Measurements from ENCODE around the gene C1QTNF9. TPM values are rescaled to one million over a fixed set of nuclear protein-coding genes. Genes with fewer than 3 reads are reported as not detected.
"Not testable (repeated sequence)": the region's sequence is repeated elsewhere in the genome, so short reads cannot be mapped to it uniquely, and the experiment has no call there.

C1QTNF9 gene
- total RNA-seq, 1 experiment from 2014 or later = 0.61 TPM

DNA sequence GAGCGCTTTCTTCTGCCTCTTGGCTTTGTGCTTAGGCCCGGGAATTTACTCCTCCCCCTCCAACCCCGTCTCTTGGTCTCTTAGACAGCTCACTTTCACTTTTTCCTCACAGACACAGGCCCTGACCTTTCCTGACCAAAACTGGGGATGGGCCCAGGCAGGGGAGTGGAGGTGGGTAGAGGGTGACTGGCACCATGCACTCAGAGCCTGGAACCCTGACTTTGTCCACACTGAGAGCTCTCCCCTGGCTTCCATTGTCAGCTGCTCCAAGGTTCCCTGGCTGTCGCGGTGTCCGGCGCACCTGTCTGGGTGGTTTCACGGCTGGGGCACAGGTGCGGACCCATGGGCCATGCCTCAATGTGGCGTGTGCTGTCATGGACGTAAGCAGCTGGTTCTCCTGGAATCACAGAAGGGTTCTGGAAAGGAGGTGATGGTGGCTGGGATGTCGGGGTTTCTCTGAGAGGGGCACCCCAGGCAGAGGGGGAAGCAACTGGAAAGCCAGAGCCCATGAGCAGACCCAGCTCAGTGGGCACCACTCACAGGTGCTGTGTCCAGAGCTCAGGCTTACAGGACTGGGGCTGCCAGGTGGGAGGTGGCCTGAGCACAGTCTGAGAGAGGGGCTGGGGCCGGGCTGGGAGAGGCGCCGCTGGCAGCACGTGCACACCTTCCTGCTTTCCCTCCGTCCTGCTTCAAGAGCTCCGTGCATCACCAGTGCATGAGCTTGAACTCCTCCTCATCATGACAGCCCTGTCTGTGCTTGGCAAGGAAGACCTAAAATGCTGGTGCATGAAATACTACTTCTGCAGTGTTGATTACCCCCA, 28.0 kb upstream of the C1QTNF9 start:
- no peak for DNase-seq (ENCODE audit: low spot score)

- DNase-seq (ENCODE audit: low spot score) = no peak
These were observed 27.1 kb upstream of the C1QTNF9 start for GRCh38 chr13:24282256-24282655.

GRCh38 chr13:24284889-24285565, 24.4 kb upstream of the C1QTNF9 start:
- no peak for DNase-seq (ENCODE audit: low spot score)

DNA sequence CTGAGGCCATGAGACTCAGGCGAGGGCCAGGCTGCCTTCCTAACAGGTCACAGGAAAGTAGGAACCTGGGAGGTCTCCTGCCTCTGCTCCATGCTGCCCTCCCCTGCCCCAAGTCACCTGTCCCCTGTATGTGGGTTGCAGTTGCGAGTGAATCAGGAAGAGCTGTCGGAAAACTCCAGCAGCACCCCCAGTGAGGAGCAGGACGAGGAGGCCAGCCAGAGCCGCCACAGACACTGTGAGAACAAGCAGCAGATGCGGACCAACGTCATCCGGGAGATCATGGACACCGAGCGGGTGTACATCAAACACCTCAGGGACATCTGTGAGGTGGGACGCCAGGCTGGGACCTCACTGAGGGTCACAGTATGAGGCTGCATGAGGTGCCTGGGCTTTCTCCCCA, 22.8 kb upstream of the C1QTNF9 start:
- DNase-seq (ENCODE audit: low spot score) = no peak

DNA sequence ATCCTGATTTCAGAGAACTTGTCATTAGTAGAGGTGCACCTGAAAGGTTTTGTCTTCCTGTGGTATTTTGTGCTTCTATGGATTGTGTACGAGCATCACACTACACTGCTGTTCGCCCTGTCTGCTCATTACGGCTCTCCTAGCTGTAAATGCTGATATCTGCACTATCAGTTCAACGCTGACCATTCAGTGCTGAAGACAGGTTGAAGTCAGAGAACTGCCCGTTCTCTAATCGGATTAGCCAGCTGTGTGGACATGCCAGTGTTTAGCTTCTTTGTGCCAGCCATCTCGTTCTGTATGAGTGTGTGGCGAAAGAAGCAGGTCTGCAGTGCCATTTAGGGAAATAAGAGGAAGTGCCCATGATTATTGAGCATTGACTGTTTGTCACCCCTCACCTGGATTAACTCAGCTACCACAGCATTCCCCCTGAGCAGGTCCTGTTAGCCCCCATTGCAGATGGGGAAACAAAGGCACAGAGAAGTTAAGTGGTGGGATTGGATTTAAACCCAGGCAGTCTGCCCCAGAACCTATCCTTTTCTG, 21.6 kb upstream of the C1QTNF9 start:
- DNase-seq (ENCODE audit: low spot score) = no peak

- DNase-seq (ENCODE audit: low spot score) = no peak
These were observed 20.5 kb upstream of the C1QTNF9 start for GRCh38 chr13:24288870-24289269.

- no peak for DNase-seq (ENCODE audit: low spot score)
These were observed 19.0 kb upstream of the C1QTNF9 start for GRCh38 chr13:24290280-24290932.

- DNase-seq (ENCODE audit: low spot score) = no peak
These were observed 16.9 kb upstream of the C1QTNF9 start for GRCh38 chr13:24292481-24292880.

- DNase-seq (ENCODE audit: low spot score) = no peak
These were observed 15.6 kb upstream of the C1QTNF9 start for GRCh38 chr13:24293746-24294145.

GRCh38 chr13:24299488-24300114, 9.8 kb upstream of the C1QTNF9 start:
- no peak for DNase-seq (ENCODE audit: low spot score)

- peak; percentile 68 for DNase-seq (ENCODE audit: low spot score)
These were observed 7.9 kb upstream of the C1QTNF9 start for GRCh38 chr13:24301434-24301833.

- DNase-seq (ENCODE audit: low spot score) = no peak
These were observed 7.5 kb upstream of the C1QTNF9 start for GRCh38 chr13:24301911-24302310.

GRCh38 chr13:24304620-24305019, 4.8 kb upstream of the C1QTNF9 start:
- no peak for DNase-seq (ENCODE audit: low spot score)

DNA sequence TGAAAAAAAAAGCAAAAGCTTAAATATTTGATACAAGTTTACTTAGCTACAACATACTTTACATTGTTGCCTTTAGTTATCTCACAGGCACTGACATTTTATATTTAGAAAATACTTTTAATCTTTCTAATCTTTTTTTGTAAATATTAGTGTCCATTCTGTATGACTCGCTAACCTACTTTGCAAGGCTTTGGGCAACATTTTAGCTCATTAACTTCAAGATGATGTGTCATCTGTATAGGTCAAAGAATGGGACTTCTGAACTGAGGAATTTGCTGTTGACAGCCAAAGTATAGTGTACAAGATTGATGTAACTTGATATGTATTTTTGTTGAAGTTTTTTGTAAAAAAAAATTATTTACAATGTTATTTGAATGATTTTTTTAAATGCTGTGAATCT, 2.7 kb upstream of the C1QTNF9 start:
- DNase-seq (ENCODE audit: low spot score) = peak; percentile 31

DNA sequence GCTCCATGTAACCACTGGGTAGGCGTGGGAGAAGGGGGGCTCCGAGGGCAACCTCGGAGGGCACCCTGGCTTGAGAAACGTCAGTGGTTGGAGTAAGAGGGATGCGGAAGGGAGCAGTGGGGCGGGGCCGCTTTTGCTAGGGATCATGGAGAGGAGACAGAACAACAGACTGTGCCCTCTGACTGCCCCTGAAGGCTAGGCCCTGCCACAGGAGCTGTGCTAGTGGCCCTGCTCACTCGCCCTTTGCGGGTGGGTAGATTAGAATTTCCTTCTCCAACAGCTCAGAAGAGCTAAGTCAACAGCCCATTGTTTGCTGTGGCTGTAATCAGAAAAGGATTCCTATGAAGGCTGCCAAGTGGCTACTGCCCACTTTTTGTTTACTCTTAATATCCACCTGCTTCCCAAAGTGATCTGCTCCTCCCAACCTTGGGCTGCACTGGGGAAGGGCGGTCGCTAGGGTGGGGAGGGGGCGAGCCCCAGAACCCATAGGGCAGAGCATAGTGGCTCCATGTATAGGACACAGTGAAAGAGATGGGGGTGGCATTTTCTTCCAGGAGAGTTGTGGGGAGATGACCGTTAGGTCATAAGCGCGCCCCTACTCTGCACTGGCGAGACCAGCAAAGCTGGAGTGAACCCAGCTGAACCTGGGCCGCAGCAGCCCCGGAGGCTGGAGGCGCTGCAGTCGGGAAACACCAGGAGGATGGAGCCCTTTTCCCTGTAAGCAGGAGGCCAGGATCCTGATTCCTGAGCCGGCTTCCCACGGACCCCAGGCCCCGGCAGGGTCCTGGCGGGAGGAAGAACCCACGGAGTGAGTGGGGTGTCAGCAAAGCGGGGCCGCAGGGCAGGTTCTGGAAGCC, 1.9 kb upstream of the C1QTNF9 start:
- peak; percentile 91 for DNase-seq (ENCODE audit: low spot score)

DNA sequence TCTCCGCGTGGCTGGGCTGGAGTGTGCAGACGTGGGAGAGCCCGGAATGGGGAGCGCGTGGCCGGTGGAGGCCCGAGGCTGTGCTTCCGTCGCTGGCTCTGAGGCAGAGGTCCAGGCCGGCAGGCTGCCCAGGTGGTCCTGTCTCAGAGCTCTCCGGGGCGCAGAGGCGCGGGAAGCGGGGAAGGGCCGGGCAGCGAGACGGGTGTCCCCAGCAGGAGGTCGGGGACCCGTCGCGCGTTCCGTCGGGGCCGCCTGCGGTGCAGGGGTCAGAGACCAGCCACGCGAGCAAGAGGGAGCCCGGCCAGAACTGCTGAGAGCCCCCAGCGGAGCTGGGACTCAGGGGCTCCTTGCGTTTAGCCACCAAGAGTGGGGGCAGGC, 1.3 kb upstream of the C1QTNF9 start:
- no peak for DNase-seq (ENCODE audit: low spot score)

DNA sequence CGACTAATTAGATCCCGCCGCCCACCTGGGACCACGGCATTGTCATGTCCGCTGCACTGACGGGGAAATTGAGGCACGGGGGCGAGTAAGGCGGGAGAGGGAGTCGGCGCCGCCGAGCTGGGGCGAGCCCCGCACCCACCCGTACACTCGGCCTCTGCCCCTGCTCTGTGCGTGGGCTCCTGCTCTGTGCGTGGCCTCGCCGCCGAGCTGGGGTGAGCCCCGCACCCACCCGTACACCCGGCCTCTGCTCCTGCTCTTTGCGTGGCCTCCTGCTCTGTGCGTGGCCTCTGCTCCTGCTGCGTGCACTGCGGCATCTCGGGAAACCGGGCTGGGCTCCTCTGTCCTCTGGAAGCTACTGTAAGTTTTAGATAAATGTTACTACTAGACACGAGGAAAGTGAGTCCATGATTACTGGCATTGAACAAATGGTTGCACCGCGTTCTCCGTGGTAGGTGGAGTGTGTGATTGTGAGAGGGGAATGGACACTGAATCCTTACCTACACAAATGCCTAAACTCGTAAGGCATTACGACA, 826 bp upstream of the C1QTNF9 start:
- DNase-seq (ENCODE audit: low spot score) = no peak

GRCh38 chr13:24313439-24313838, 4.1 kb downstream of the C1QTNF9 start:
- DNase-seq (ENCODE audit: low spot score) = peak; percentile 47

DNA sequence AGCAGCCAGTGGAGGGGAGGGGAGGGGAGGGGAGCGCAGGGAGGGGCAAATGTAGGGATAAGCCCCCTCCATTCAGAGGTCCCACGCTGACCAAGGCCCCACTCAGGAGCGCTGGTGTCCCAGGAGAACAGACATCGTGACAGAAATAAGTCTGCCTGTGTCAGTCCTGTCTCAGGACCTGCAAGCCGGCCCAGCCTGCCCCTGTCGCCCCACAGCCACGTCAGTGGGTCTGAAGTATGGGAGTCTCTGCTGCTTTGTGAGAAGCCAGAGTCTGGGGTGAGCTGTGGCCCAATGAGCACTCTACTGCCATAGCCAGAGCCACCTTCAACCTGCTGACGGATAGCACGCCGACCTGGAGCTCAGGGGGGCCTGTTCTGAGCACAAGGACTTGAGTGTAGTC, 8.5 kb downstream of the C1QTNF9 start:
- not testable (repeated sequence) for DNase-seq (ENCODE audit: low spot score)

DNA sequence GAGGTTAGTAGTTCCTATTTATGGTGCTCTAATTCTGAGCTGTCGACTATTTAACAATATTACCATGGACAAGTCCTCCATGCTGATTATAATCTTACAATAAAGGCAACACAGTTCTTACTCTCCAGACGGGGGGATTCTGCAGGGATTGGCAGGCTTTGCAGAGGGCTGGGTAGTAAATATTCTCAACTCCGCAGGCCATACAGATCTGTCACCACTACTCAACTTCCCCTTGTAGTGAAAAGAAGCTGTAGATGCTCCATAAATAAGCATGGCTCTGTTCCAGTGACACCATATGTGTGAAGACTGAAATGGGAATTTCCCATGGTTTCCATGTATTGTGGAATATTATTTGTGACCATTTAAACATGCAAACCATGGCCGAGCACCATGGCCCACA, 9.5 kb downstream of the C1QTNF9 start:
- not testable (repeated sequence) for DNase-seq (ENCODE audit: low spot score)

GRCh38 chr13:24319641-24320040, 10.3 kb downstream of the C1QTNF9 start:
- DNase-seq (ENCODE audit: low spot score) = not testable (repeated sequence)
